ENCODE results near the gene C5orf24.
"Not testable (repeated sequence)": the region's sequence is repeated elsewhere in the genome, so short reads cannot be mapped to it uniquely, and the experiment has no call there.

The C5orf24 gene

GRCh38 chr5:134878403-134878802 is 32.6 kb downstream of the C5orf24 start:
- TF ChIP-seq CTCF (IDR thresholded peaks at IDR 0.05; ENCODE audit: control insufficient read depth, extremely low read depth, insufficient read depth) = no peak
- no peak overlapping the region for H3K4me3 ChIP-seq (ENCODE audit: low read depth, low read length)
- DNase-seq (ENCODE audit: low read depth) = no peak

GRCh38 chr5:134879456-134879855 is 33.7 kb downstream of the C5orf24 start:
- no peak for DNase-seq (ENCODE audit: low read depth)
- TF ChIP-seq CTCF (IDR thresholded peaks at IDR 0.05; ENCODE audit: control insufficient read depth, extremely low read depth, insufficient read depth) = no peak
- no peak overlapping the region for H3K4me3 ChIP-seq (ENCODE audit: low read depth, low read length)

- DNase-seq (ENCODE audit: low read depth); H3K4me3 ChIP-seq (ENCODE audit: low read depth, low read length): not testable (repeated sequence)
These were observed 35.2 kb downstream of the C5orf24 start for GRCh38 chr5:134880937-134881336.

- DNase-seq (ENCODE audit: low read depth); H3K4me3 ChIP-seq (ENCODE audit: low read depth, low read length): not testable (repeated sequence)
These were observed 35.9 kb downstream of the C5orf24 start for GRCh38 chr5:134881711-134882110.

- no peak overlapping the region for H3K4me3 ChIP-seq (ENCODE audit: low read depth, low read length)
- DNase-seq (ENCODE audit: low read depth) = no peak
- TF ChIP-seq CTCF (IDR thresholded peaks at IDR 0.05; ENCODE audit: control insufficient read depth, extremely low read depth, insufficient read depth) = no peak
These were observed 41.9 kb downstream of the C5orf24 start for GRCh38 chr5:134887593-134888159.

GRCh38 chr5:134889335-134889734 is 43.6 kb downstream of the C5orf24 start:
- H3K4me3 ChIP-seq (ENCODE audit: low read depth, low read length) = no peak overlapping the region
- DNase-seq (ENCODE audit: low read depth) = no peak
- no peak for TF ChIP-seq CTCF (IDR thresholded peaks at IDR 0.05; ENCODE audit: control insufficient read depth, extremely low read depth, insufficient read depth)

- no peak overlapping the region for H3K4me3 ChIP-seq (ENCODE audit: low read depth, low read length)
- no peak for DNase-seq (ENCODE audit: low read depth)
- no peak for TF ChIP-seq CTCF (IDR thresholded peaks at IDR 0.05; ENCODE audit: control insufficient read depth, extremely low read depth, insufficient read depth)
These were observed 45.7 kb downstream of the C5orf24 start for GRCh38 chr5:134891473-134891872.

GRCh38 chr5:134892282-134892681 is 46.5 kb downstream of the C5orf24 start:
- TF ChIP-seq CTCF (IDR thresholded peaks at IDR 0.05; ENCODE audit: control insufficient read depth, extremely low read depth, insufficient read depth) = no peak
- DNase-seq (ENCODE audit: low read depth) = no peak
- H3K4me3 ChIP-seq (ENCODE audit: low read depth, low read length) = no peak overlapping the region

Data from LNCaP clone FGC (cell line).